ENCODE measurements around the gene ANK3.

The ANK3 gene

DNA sequence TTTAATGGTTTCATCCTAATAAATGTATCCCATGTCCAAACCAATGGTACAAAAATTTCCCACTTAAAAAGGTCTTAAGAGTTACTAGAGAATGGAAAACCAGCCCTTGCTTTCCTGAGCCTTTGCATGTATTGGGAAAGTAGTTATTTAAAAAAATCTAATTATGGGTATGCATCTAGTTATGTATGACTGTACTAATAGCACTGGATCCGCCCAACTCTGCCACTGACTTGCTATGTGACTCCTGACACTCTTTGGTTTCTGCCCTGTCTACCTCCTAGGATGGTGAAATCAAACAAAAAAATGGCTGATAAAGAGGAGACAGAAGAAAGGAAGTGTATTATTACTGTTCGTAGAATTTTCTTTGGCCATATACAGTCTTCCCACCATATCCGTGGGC is 372.9 kb downstream of the ANK3 start:
- no peak overlapping the region for H3K4me3 ChIP-seq (ENCODE audit: low read depth, low read length)
- DNase-seq (ENCODE audit: low read depth): no peak
- TF ChIP-seq POLR2A (IDR thresholded peaks at IDR 0.05; ENCODE audit: extremely low read depth, insufficient read length) (no peak), MYC (IDR thresholded peaks at IDR 0.05; ENCODE audit: low read depth, low read length) (no peak)
- TF ChIP-seq, protein P1, sequence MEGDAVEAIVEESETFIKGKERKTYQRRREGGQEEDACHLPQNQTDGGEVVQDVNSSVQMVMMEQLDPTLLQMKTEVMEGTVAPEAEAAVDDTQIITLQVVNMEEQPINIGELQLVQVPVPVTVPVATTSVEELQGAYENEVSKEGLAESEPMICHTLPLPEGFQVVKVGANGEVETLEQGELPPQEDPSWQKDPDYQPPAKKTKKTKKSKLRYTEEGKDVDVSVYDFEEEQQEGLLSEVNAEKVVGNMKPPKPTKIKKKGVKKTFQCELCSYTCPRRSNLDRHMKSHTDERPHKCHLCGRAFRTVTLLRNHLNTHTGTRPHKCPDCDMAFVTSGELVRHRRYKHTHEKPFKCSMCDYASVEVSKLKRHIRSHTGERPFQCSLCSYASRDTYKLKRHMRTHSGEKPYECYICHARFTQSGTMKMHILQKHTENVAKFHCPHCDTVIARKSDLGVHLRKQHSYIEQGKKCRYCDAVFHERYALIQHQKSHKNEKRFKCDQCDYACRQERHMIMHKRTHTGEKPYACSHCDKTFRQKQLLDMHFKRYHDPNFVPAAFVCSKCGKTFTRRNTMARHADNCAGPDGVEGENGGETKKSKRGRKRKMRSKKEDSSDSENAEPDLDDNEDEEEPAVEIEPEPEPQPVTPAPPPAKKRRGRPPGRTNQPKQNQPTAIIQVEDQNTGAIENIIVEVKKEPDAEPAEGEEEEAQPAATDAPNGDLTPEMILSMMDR (IDR thresholded peaks at IDR 0.05; ENCODE audit: low read depth, low read length): no peak
- TF ChIP-seq, protein P2, sequence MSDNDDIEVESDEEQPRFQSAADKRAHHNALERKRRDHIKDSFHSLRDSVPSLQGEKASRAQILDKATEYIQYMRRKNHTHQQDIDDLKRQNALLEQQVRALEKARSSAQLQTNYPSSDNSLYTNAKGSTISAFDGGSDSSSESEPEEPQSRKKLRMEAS (IDR thresholded peaks at IDR 0.05; ENCODE audit: low read depth, low read length): no peak

DNA sequence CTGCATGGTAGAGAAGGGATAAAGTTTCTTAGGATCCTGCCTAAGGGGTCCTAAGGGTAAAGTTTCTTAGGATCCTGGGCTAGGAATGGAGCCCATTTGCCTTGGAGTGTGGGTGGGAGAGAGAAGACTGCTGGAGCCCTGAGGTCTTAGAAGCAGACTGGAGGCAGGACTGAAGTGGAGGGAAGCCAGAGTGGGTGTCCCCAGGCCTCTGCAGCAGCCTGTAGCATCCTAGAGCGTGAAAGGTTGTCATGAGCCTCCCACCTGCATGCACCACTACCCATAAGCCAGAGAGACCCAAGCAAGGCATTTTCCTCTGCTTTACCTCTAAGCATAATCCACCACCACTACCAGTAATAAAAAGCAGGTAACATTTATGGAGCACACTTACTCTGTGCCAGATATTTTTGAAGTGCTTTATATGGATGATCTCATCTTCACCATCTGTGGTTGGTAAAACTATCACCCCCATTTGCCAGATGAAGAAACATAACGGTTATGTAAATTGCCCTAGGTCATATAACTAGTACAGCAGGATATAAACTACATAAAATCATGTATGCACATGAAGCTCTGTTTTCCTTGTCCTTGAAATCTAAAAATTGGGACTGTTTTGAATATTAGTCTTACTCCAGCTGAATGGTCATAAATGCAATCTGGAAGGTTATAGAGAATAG is 379.8 kb downstream of the ANK3 start:
- no peak for DNase-seq (ENCODE audit: low read depth)
- no peak for TF ChIP-seq MYC (IDR thresholded peaks at IDR 0.05; ENCODE audit: low read depth, low read length)
- TF ChIP-seq POLR2A (IDR thresholded peaks at IDR 0.05; ENCODE audit: extremely low read depth, insufficient read length): no peak
- TF ChIP-seq, protein P2 (IDR thresholded peaks at IDR 0.05; ENCODE audit: low read depth, low read length): no peak
- TF ChIP-seq, protein P1 (IDR thresholded peaks at IDR 0.05; ENCODE audit: low read depth, low read length): no peak
- no peak overlapping the region for H3K4me3 ChIP-seq (ENCODE audit: low read depth, low read length)

DNA sequence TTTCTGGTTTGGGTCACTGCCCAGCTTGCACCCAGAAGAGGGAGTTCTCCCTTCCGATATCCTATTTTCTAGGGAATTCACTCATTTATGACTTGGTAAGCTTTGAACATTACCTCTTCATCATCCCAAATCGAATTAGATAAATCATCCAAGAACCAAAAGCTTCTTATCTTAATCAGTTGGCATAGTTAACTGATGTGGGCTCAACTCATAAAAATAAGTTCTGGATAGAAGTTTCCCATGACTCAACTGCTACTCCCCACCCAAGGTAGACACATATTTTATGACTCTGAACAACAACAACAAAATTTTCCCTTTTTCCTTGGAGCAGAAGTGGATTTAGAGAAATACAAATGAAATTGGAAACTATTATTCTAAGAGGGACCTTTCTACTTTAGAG is 380.4 kb downstream of the ANK3 start:
- H3K4me3 ChIP-seq (ENCODE audit: low read depth, low read length): no peak overlapping the region
- TF ChIP-seq MYC (IDR thresholded peaks at IDR 0.05; ENCODE audit: low read depth, low read length) (no peak), POLR2A (IDR thresholded peaks at IDR 0.05; ENCODE audit: extremely low read depth, insufficient read length) (no peak)
- TF ChIP-seq, protein P1 (IDR thresholded peaks at IDR 0.05; ENCODE audit: low read depth, low read length): no peak
- TF ChIP-seq, protein P2 (IDR thresholded peaks at IDR 0.05; ENCODE audit: low read depth, low read length): no peak
- DNase-seq (ENCODE audit: low read depth): no peak

DNA sequence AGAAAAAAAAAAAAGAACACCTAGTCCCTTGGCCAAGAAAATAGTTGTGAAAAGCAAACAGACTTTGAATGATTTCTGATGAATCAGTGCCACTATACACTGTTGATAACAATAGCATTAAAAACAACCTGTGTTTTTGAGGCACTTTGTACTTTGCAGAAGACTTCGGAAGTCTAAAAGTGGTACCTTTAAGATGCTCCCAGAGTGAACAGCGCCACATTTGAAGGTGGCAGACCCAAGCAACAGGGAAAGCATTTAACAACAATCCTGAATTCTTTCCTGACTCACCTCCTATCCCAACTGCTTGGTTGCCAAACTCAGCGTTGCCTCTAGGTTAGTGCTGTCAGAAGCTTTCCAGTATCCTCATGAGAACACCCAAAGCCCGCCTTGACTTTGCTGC is 380.9 kb downstream of the ANK3 start:
- DNase-seq (ENCODE audit: low read depth): no peak
- no peak overlapping the region for H3K4me3 ChIP-seq (ENCODE audit: low read depth, low read length)

DNA sequence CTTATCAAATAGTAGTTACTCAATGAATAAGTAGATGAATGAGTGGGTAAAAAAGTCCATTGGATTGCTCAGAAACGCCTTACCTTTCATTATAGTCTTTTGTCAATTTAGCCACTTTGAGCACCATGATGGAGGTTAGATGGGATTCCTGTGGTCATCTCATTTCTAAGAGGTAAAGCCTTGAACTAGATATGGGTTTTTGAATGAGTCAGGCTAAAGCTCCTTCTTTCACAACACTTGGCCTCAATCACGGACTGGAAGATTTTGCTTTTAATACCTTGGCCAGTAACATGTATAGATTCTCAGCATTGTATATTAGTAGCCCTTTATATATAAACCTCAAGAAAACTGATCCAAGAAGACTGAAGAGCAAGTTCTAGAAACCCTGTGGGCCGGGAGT is 383.6 kb downstream of the ANK3 start:
- H3K4me3 ChIP-seq (ENCODE audit: low read depth, low read length): no peak overlapping the region
- TF ChIP-seq, protein P1 (IDR thresholded peaks at IDR 0.05; ENCODE audit: low read depth, low read length): no peak
- TF ChIP-seq, protein P2 (IDR thresholded peaks at IDR 0.05; ENCODE audit: low read depth, low read length): no peak
- TF ChIP-seq POLR2A (IDR thresholded peaks at IDR 0.05; ENCODE audit: extremely low read depth, insufficient read length) (no peak), MYC (IDR thresholded peaks at IDR 0.05; ENCODE audit: low read depth, low read length) (no peak)
- DNase-seq (ENCODE audit: low read depth): no peak

More for the DNA sequence above, 380.9 kb downstream of the ANK3 start:
- TF ChIP-seq, protein P2 (IDR thresholded peaks at IDR 0.05; ENCODE audit: low read depth, low read length): no peak
- TF ChIP-seq, protein P1 (IDR thresholded peaks at IDR 0.05; ENCODE audit: low read depth, low read length): no peak
- no peak for TF ChIP-seq POLR2A (IDR thresholded peaks at IDR 0.05; ENCODE audit: extremely low read depth, insufficient read length)
- TF ChIP-seq MYC (IDR thresholded peaks at IDR 0.05; ENCODE audit: low read depth, low read length): no peak
